CD4-positive, alpha-beta T cell (primary cell): ENCODE results near the gene R3HDM2. TPM values are rescaled to one million over a fixed set of nuclear protein-coding genes. Genes with fewer than 3 reads are reported as not detected.
A peak's percentile ranks its signal among the peaks of the same experiment; 100 is the strongest.

Experiments
- ATAC-seq: fragments of 200-7000 bp; cut with Tn5 transposase; one replicate; pipeline ENCODE4 v1.10.0; 2022; ENCODE audit warnings: mild to moderate bottlenecking; ENCODE audit not compliant: poor library complexity
- CTCF ChIA-PET: fragments of 350-600 bp; sonication (Branson Sonifier 250); formaldehyde crosslinking; loops from one replicate; lab custom pipeline; 2021; ENCODE audit warnings: antibody characterized with exemption, inconsistent platforms; lab: Charles Lee
- POLR2A ChIA-PET: fragments of 350-600 bp; sonication (Branson Sonifier 250); formaldehyde crosslinking; loops from one replicate; lab custom pipeline; 2021; ENCODE audit warnings: antibody characterized with exemption, inconsistent platforms; lab: Charles Lee
- DNase-seq, 14 experiments: peaks; one replicate each; pipeline ENCODE4 v3.0.0-alpha.2; 2013 to 2020; ENCODE audit warnings: mixed read lengths in 2 of 14
- H3K27ac ChIP-seq, 2 donors: one replicate each; pipeline versions ENCODE4 v1.5.1 to v1.7.0; 2013; ENCODE audit warnings: low read length in 2 of 2, low read depth in 1 of 2, mild to moderate bottlenecking in 1 of 2
- H3K27me3 ChIP-seq, 2 experiments: 1 replicate in 1 of 2; 2 replicates in 1 of 2; pipeline versions ENCODE4 v1.6.1 to v1.7.0; 2013; ENCODE audit warnings: low read length in 2 of 2, control low read depth in 1 of 2, mild to moderate bottlenecking in 1 of 2, moderate library complexity in 1 of 2; ENCODE audit not compliant: insufficient read depth in 2 of 2, control insufficient read depth in 1 of 2
- H3K36me3 ChIP-seq: one replicate; pipeline ENCODE4 v1.6.1; 2013; ENCODE audit warnings: low read length, control low read depth; ENCODE audit not compliant: insufficient read depth
- H3K4me1 ChIP-seq: one replicate; pipeline ENCODE4 v1.6.1; 2013; ENCODE audit warnings: low read length, control low read depth; ENCODE audit not compliant: insufficient read depth
- H3K4me3 ChIP-seq: one replicate; pipeline ENCODE4 v1.5.1; 2013; ENCODE audit warnings: mild to moderate bottlenecking, low read length, moderate library complexity
- H3K9me3 ChIP-seq, 2 experiments: 1 replicate in 1 of 2; 2 replicates in 1 of 2; pipeline versions ENCODE4 v1.6.1 to v1.7.0; 2013; ENCODE audit warnings: low read length in 2 of 2, mild to moderate bottlenecking in 2 of 2, control low read depth in 1 of 2, moderate library complexity in 1 of 2; ENCODE audit not compliant: control insufficient read depth in 1 of 2, insufficient read depth in 1 of 2
- H3K27ac Mint-ChIP-seq: one replicate; pipeline ENCODE4 v1.8.0; 2020; ENCODE audit warnings: mixed read lengths
- H3K27me3 Mint-ChIP-seq: one replicate; pipeline ENCODE4 v1.8.0; 2021; ENCODE audit warnings: mixed read lengths
- H3K36me3 Mint-ChIP-seq: one replicate; pipeline ENCODE4 v1.8.0; 2021; ENCODE audit warnings: low read depth, mixed read lengths
- H3K4me1 Mint-ChIP-seq: one replicate; pipeline ENCODE4 v1.8.0; 2021; ENCODE audit warnings: low read depth, mixed read lengths
- H3K4me3 Mint-ChIP-seq: one replicate; pipeline ENCODE4 v1.8.0; 2020; ENCODE audit warnings: mild to moderate bottlenecking, mixed read lengths
- H3K9me3 Mint-ChIP-seq: one replicate; pipeline ENCODE4 v1.8.0; 2020; ENCODE audit warnings: mixed read lengths
- CTCF ChIP-seq: fragments of 200-600 bp; IDR thresholded peaks from one replicate; pipeline ENCODE4 v1.8.0; 2022; ENCODE audit warnings: antibody characterized with exemption, mild to moderate bottlenecking
- intact Hi-C, 2 experiments: fragments of 100-400 bp; cut with DNase I in 1 of 2; cut with micrococcal nuclease in 1 of 2; formaldehyde crosslinking; loops; one replicate each; pipeline versions ENCODE4 v1.15.1 to v1.9.0; 2023 to 2025; cut with DNase I, micrococcal nuclease
- total RNA-seq, 174 experiments: library from RNA in 2 of 174; stranded (reverse) in 2 of 174; gene quantifications; one replicate each; pipeline ENCODE4 v1.2.3 and lab custom pipeline; 2021 to 2026

The R3HDM2 gene
- total RNA-seq, 2 experiments from 2014 or later = 106 to 115 TPM

- Mint-ChIP-seq H3K27me3 (peaks cover 22% of the 10 kb centered on the region), H3K36me3 (peaks cover 48% of the 10 kb centered on the region), H3K9me3 (no peaks in the 10 kb centered on the region), H3K27ac (no peak overlapping the region), H3K4me1 (peaks cover 59% of the 10 kb centered on the region), H3K4me3 (peak overlapping the region; percentile 93)
- Histone ChIP-seq H3K4me3 (peak overlapping the region; percentile 98), H3K9me3 (peaks cover 0 to 5% of the 10 kb centered on the region in 2 experiments), H3K27me3 (peaks cover 10 to 21% of the 10 kb centered on the region in 2 experiments), H3K36me3 (peaks cover 39% of the 10 kb centered on the region), H3K4me1 (peaks cover 63% of the 10 kb centered on the region), H3K27ac (no peak overlapping the region)
- intact Hi-C loops = loop anchor here in 1 of 2 experiments (5.0 kb wide), 1 partner anchor 148 kb away; no protein-coding TSS in a partner anchor
- DNase-seq (no peak), ATAC-seq (no peak)
- ChIA-PET CTCF (interaction anchor here (2.2 to 8.3 kb wide), 3 partner anchors 8 to 16 kb away, joined by 21 to 127 read pairs (median 24); a partner anchor contains a TSS), POLR2A (interaction anchor here (1.3 to 2.7 kb wide), 5 partner anchors 9 to 161 kb away, joined by 3 to 48 read pairs (median 11); no protein-coding TSS in a partner anchor)
- TF ChIP-seq CTCF = no peak
Observed at GRCh38 chr12:57230381-57231155, 200.3 kb downstream of the R3HDM2 start.

GRCh38 chr12:57229634-57230380, 201.0 kb downstream of the R3HDM2 start, which contains the start of gene SHMT2:
SHMT2 (plus strand) TSS chr12:57229711; CDS start chr12:57229779, 68 bp downstream.
- H3K27ac Mint-ChIP-seq = peak within 1 kb of the TSS; percentile 76
- Histone ChIP-seq H3K27ac (peak within 1 kb of the TSS; percentile 19 to 35), H3K9me3 (peaks cover 0 to 11% of the 10 kb centered on the region in 2 experiments), H3K4me3 (peak within 1 kb of the TSS; percentile 98), H3K27me3 (peaks cover 16 to 23% of the 10 kb centered on the region in 2 experiments), H3K36me3 (peaks cover 36% of the 10 kb centered on the region), H3K4me1 (peaks cover 65% of the 10 kb centered on the region)
- H3K36me3 Mint-ChIP-seq = peaks cover 47% of the 10 kb centered on the region
- CTCF ChIA-PET = interaction anchor here (2.2 to 8.3 kb wide), 3 partner anchors 8 to 16 kb away, joined by 21 to 127 read pairs (median 24); a partner anchor contains a TSS
- H3K9me3 Mint-ChIP-seq = no peaks in the 10 kb centered on the region
- peak; percentile 55 for ATAC-seq
- POLR2A ChIA-PET = interaction anchor here (1.0 to 2.7 kb wide), 10 partner anchors 8 to 231 kb away, joined by 3 to 48 read pairs (median 6); partner anchors contain the start of genes NXPH4 and STAT6
- TF ChIP-seq CTCF = no peak
- H3K4me1 Mint-ChIP-seq = peaks cover 63% of the 10 kb centered on the region
- peaks cover 29% of the 10 kb centered on the region for H3K27me3 Mint-ChIP-seq
- H3K4me3 Mint-ChIP-seq = peak within 1 kb of the TSS; percentile 93
- intact Hi-C loops = loop anchor here (1.0 to 5.0 kb wide), 2 partner anchors 9 to 148 kb away; no protein-coding TSS in a partner anchor
- peak; percentile 81 to 97 (median 90) for DNase-seq
